Activated CD4-positive, alpha-beta T cell treated with anti-CD3 and anti-CD28 coated beads, Interleukin-2, amount 50 U/mL, for 48 hours (primary cell): ENCODE data around the gene MYO1E.

Experiments used
- DNase-seq, 2 experiments: peaks; one replicate each; pipeline ENCODE4 v3.0.0-alpha.2; 2020

The MYO1E gene

DNA sequence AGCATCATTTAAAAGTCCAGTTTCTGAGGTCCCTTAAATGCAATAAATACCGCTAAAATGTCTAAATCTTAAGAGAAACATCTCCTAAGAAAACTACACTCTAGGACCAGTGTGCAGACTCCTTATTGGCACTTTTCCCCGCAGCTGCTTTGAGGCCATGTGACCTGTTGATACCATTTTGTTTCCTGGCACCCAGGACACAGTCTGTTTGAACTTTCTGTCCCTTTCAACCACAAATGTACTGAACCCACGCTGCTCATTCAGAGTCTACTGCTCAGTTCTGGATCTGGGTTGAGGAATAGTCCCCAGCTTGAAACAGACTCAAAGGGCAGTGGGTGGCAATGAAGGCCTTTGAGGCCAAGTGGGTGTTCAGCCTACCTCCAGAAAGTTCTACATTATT is 148.9 kb downstream of the MYO1E start:
- no peak for DNase-seq

DNA sequence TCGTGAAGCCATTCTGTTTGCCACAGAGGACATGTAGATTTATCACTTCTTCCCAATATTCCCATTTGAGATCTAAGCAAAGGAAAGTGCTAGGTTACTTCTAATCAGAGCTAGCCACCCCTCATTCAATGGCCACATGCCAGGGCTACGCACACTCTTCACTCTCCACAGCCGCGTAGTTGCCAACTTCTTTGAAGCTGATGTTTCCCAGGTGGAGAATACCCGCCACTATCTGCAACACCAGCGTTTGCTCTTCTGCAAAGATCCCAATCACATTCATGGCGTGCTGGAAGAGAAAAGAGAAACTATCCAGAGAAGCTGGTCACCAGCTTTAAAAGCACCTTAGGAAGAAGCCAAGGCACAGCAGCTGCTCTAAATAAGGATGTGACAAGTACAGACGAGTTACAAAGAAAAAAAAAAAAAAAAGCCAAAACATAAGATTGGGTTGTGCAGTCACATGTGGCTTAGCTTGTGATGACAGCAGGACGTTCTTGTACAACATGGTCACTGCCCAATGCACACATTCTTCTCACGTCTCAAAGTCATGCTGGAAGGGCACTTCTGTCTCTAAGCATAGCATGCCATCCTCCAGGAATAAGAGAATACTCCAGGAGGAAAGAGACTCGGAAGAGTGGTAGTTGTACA is 149.6 kb downstream of the MYO1E start:
- no peak for DNase-seq

DNA sequence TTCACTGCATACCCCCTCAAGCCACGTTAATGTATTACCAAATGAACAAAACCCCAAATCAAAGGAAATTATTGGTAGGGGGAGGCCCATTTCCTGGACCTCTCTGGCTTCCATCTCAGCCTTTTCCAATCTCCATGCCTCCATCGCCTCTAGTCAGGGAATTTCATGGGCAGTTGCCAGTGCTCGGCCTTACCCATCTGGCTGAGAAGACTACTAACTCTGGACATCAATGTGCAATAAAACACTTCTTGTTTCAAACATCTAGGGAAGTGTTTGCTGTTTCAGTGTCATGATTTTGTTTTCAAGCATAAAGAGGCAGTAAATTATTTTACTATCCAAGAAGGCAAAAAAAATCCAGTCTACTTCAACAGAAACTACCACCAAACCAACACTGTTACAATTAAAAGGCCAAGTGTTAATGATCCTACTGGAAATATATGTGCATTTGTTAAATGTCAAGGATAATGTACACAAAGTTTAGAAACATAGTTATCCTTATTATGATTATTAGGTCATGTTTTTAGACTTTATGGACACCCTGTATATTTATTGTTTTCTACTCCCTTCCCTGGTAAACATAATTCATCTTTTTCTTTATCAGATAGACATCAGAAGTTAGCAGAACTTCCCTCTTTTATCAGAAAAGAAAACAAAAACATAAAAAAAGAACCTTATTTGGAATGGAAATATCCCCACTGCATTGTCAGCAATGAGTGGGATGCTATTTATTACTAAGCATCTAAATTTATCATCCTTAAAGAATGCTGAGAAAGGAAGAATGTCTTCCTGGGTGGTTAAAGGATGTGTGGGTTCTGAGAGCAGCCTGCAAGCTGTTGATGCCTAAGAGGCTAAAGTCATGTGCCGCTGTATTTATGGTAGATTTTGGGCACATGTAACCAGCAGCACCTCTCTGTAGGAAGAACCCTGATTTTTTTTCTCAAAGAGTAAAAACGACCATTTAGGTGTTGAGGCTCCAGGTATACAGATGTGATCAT is 150.9 kb downstream of the MYO1E start:
- DNase-seq, result no peak

DNA sequence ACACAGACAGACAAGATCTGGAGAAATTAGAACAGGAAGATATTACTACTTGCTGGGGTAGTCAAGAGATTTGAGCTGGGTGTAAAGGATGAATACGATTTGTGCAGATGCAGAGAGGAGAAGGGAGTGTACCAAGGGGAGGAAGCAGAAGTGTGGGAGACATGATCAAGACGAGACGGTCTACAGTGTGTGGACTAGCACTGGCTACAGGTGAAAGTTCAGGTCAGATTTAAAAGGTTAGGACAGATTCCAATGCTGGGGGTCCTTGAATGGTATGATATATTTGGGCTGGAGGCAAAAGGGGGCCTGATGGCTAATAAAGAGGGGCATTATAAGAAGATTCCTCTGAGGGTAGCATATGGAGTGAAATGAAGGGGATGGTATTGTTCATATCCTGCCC is 154.0 kb downstream of the MYO1E start:
- no peak for DNase-seq

DNA sequence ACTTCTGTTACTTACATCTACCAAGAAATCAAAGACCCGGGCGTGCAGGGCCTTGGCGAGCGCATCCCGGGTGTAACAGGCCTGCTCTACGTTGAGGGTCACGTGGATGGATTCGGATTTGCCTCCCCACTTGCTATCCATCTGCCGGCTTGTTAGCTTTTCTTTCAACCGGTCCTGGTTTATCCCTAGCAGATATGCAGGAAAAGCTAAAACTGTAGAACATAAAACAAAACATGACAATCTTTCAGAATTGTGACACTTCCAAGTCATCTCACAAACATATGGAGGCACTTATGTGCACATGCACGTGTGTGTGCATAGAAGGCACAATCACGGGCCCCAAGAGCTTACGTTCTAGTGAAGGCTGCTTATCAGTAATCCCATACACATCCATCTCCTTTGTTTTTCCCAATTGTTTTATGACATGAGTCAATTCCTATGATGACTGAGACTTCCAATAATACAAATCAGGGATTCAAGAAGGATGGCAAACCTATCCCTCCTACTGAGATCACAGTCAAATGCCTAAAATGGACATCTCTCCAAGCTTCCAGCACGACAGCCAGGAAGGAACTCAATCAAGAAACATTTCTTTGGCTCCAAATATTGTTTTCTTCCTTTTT is 154.7 kb downstream of the MYO1E start:
- no peak for DNase-seq

DNA sequence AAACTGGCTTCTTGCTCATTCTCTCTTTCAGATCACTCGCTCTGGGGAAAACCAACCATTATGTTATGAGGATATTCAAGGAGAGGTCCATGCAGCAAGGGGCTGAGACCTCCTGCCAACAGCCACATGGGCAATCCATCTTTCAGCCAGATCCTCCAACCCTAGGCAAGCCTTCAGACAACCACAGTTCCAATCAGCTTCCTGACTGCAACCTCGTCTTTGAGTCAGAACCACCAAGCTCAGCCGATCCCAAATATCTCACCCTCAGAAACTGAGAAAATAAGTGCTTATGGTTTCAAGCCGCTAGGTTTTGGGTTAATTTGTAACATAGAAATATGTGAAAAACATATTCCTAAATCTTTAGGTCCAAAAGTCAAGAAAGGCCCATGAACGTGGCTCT is 155.8 kb downstream of the MYO1E start:
- no peak for DNase-seq

DNA sequence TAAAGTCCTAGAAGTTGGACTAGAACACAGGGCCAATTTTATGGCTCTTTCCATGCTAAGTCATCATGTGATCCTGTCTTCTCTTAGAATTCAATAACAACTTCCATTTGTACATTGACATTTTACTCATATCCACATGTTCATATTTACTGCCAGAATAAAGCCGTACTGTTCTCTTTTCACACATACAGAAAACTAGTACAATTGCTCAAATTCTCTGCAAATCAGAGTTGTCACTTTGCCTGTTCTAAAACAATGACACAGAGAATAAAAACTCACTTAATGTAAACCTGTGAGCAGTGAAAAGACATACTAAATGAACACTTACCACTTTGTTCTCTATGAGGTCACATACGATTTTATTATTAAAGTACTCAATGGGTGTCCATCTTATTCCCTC is 162.5 kb downstream of the MYO1E start:
- DNase-seq, result no peak

DNA sequence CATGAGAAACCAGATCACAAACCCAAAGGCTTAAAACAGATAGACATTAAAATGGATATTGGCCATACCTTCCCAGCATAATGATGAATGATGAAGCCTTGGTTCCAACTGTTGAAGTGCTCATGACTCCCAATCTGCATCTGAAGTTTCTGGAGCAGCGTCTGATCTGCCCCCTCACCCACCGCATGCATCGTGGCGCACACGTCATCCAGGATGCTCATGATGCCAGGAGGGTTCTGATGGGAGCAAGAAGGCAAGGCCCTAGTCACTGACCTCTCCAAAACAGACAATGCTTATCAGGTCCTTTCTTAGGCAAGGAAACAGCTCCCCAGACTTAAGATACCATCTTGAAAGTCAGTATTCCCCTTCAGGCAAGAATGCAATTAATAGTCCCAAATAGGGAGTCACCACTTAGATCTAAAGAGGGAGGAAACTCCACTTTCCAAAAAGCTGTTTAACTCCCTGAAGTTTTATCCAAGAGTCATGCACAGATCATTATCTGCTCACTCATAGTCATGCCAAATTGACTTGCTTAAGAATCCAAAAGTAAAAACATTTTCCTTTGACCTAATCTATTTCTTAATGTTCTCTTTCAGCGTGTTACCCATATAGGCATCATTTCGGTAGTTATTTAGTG is 163.9 kb downstream of the MYO1E start:
- DNase-seq, result no peak

DNA sequence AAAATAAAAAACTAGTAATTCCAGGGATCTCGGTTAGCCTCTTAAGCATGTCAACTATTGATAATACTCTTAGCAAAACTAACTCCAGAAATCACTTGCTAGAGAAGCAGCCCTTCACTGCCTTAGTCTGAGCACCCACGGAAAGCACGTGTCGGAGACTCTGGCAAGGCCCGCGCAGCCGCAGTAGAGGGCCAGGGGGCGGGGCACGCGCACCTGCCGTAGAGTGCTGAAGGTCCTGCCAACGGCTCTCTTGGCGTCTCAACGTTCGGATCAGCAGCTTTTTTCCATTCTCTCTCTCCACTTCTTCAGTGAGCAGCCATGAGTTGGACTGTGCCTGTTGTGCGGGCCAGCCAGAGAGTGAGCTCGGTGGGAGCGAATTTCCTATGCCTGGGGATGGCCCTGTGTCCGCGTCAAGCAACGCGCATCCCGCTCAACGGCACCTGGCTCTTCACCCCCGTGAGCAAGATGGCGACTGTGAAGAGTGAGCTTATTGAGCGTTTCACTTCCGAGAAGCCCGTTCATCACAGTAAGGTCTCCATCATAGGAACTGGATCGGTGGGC is 166.0 kb downstream of the MYO1E start, which contains the start of gene LDHAL6B:
TSS of gene LDHAL6B (plus strand) at position 221 of the 561 bp plus-strand sequence. CDS start at position 319, 98 bp downstream.
- DNase-seq, result no peak

DNA sequence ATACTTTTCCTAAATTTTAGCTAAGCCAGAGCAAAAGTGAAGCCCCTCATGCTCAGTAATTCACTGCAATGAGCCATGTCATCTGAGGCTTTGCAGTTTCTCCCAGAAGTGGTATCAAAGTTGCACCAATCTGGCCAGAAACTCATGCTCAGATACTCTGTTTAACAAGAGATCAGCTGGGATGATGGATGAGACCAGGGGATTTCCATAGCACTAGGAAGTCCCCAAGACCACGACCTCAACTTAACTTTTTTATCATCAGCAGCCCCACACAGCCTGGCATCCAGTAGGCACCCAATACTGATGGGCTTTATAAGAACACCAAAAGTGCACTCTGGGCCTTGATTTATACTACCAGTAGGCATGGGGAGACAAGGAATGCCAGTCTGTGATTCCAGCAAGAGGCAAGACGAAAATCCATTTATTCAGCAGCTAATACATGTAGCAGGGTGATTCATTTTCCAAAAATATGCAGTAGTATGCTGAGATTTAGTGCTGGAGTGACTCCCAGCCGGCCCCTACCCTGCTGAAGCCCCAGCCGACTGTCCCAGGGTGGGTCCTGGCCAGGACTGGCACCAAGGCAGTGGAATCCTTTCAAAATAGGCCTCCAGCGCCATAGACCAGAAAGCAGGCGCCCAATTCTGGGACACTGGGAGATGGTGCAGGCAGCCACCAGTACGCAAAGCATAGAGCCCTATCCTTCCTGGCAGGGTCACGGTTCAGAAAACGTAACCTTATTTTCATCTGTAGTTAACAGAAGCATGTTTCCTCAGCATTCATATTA is 166.6 kb downstream of the MYO1E start:
- DNase-seq, result no peak

DNA sequence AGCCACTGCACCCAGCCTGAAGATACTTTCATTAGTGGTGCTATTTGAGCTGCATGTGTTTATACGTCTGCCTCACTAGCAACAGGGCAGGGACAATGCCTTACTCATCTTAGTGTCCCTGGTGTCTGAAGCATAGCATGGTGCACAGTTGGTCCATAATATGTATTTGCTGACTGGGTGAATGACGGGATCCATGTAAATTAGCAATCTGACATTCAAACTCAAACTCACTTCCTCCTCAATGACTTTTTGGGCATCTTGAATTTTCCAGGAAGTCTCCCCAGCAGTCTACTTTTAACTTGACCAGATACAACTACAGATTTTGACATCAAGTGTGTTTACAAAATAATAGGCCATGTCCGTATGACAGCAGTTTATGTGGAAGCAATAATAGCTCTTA is 169.0 kb downstream of the MYO1E start:
- DNase-seq, result no peak

DNA sequence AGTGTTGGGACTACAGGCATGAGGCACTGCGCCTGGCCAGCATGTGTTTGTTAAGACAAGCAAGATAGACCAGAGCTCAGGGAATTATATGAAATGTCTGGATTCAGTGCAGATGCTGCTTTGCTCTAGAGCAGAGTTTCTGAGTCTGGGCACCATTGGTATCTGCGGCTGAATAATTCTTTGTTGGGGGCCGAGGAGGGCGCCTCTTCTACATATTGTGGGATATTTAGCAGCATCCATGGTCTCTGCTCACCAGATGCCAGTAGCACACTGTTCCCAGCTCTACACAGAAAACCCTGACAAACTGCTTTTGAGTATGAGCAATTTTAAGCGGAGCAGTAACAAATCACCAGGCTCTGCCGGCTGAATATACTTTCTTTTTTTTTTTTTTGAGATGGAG is 169.7 kb downstream of the MYO1E start:
- DNase-seq, result no peak

DNA sequence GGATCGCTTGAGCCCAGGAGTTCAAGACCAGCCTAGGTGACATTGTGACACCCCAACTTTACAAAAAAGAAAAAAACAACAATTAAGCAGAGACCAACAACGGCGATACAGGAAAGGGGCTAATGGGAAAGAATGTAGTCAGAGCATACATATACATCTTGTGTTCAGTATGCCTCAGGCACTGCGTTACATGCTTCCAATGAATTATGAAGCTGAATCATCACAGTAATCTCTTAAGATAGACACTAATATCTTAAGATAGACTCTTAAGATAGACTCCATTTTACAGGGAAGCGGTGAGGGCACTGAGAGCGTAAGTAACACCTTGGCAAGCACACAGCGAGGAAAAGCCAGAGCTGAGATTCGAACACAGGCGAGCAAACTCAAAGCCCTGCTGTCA is 172.1 kb downstream of the MYO1E start:
- DNase-seq, result no peak

DNA sequence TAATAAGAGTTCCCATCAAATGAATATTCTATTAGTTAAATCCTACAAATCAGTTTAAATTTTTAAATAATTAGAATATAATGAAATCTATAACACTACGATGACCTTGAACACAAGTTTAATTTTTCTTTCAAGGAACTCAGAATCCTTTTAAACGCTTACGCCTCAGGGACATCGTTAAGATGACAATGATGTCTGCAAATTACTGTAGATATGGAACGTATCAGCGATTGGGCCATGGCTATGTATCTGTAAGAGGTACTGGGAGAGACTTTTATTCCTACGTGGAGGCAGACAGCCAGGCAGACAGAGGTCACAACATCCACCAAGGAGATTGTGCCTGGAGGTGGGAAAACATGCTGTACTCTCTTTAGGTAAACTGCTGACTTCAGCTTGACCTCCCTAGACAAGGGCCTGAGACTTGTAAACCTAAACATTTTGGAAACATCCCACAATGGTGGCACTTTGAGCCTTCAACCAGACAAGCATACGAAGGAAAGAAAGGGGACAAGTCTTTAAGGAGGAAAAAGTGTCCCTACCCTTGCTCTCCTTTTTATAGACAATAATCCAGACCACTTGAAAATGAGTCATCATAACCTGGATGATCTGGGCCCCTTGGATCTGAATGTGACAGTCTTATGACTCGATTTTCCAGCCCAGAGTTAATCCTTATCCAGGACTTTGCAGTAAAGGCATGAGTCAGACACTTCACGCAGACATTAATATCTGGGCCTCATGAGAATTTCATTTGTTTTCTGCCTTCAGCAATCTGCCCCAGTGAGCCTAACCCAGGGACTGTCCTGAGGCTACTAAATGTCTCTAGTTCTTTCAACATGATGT is 172.8 kb downstream of the MYO1E start:
- no peak for DNase-seq

DNA sequence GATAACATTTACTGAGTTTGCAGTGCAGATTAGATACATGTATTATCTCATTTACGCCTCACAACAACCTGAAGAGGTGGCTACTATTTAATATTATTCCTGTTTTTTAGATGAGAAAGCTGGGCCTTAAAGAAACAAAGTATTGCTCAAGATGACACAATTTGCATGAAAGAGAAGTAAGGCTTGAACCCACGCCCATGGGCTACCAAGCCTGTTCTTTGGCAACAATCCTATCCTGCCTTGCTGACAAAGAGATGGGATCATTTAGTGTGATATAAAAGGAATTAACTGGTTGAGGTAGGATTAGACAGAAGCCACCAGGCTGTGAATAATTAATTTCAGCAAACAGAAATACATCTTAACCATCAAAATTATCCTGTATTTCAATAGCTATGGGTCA is 175.2 kb downstream of the MYO1E start:
- no peak for DNase-seq

DNA sequence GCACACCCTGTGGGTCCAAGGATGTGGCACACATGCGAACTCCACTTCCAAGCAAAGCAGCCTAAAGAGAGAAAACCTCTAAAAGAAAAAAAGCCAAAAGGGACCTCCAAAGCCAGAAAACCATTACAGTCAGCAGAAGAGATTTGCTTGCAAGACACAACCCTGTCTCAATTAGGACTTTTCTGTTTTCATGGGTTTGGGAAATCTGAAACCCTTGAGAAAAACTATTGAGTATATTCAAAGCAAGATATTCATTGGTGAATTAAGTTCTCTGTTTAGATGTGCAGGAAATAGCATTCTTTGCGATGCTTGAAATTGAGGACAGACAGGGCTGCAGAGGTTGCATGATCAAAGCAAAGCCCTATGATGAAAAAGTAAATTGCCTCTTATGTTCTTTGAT is 176.3 kb downstream of the MYO1E start:
- DNase-seq, result no peak

DNA sequence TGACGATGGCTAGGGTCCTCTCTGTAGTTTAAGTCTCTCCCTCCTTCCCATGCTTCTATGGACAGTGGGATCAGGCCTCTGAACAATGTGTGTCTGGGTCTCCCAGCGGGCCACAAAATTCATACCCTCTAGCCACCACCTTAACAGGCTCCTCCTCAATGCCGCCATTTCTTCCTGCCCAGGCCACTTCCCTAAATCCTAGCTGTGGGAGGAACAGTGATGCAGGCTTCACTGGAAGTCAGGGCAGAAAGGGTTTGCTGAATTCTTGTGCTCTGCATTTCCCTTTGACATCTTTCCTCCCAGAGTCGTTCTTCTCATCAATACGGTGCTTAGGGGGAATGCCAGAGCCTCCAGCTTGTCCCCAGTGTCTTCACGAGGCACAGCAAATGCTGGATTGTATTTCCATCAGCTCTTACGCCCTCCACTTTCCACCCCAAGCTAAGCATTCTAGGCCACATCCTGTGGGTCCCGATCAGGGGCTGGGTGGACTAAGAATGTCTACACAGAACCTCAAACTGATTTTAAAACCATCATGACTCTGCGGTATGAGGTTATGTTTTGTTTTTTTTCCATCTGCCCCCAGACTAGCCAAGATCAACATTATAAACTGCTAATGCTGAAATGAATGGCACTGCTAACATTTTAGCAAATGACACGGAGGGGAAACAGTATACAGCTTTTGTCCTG is 177.9 kb downstream of the MYO1E start:
- DNase-seq, result no peak

DNA sequence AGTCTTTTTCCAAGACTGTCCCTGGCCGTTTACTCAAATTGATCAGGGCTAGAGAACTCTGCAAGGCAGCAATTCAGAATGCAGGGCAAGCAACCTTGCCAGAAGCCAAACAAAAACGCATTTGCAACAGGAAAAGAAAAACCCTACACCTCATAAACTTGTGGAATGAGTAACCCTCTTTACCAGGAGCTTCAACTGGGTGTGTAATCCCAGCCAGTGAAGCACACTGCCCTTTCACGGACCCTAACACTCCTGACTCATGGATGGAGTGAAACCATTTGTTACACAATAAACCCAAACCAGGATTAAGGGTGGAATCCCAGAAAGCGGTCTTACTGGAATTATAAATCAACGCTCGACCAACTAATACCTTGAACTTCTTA is 180.8 kb downstream of the MYO1E start:
- no peak for DNase-seq

DNA sequence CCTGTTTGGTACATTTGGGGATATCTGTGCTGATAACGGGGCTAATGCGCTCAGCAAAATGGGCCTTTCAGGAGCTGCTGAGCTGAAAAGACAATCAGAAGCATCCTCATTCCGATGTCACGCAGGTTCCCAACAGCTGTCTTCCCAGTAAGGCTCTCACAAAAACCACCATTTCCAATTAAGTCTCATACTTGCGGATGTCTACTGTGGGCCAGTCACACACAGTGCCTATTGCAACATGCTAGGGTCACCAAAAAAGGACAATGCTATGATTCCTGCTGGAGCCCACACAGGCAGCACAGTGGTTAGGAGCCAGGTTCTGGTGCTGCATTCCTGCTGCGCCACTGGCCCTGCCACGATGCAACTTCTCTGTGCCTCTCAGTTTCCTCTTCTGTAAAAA is 182.4 kb downstream of the MYO1E start:
- DNase-seq, result no peak

DNA sequence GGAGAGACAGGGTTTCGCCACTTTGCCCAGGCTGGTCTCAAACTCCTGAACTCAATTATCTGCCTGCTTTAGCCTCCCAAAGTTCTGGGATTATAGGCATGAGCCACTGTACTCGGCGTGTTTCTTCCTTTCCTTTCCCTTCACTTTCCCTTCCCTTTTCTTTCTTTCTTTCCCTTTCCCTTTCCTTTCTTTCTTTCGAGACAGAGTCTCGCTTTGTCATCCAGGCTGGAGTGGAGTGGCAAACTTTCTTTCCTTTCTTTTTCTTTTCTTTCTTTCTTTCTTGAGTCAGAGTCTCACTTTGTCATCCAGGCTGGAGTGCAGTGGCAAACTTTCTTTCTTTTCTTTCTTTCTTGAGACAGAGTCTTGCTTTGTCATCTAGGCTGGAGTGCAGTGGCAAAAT is 183.4 kb downstream of the MYO1E start:
- DNase-seq, result no peak

DNA sequence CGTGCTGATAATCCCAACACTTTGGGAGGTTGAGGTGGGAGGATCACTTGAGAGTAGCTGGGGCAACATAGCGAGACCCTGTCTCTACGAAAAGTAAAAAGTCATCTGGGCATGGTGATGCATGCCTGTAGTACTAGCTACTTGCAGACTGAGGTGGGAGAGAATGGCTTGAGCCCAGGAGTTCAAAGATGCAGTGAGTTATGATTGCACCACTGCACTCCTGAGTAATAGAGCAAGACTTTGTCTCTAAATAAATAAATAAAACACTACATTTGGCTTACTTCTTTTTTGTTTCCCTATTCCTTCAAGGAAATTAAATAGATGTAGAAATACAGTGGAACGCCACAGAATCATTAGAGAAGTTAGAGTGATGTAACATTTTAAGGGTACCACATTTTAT is 186.2 kb downstream of the MYO1E start:
- no peak for DNase-seq
